ENCODE results near the gene CST3.

Gene CST3

DNA sequence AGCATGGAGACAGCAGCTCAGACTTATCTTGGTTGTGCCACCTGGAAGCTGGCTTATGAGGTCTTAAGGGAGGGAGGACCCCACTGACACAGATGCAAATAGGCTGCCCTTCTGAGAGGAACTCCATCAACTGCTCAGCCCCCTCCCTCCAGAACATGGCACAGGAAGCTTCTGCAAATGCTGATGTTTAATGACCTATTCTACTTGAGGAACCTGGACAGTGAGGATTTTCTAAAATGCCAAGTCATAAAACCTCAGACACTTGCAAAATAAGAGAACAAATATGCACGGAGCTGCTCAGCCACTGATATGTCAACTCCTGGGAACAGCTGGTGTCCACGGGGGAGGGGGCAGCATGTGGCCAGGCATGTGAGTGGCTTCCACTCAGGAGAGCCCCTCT is 35.5 kb downstream of the CST3 start:
- Histone ChIP-seq H3K36me3 (ENCODE audit: control insufficient read depth, insufficient read depth, low read length) (no peaks in the 10 kb centered on the region), H3K4me1 (ENCODE audit: control insufficient read depth, insufficient read depth, low read length) (no peaks in the 10 kb centered on the region), H3K4me3 (ENCODE audit: low read length) (no peak overlapping the region), H3K9me3 (ENCODE audit: control insufficient read depth, insufficient read depth, low read length) (no peaks in the 10 kb centered on the region), H3K27me3 (ENCODE audit: control insufficient read depth, insufficient read depth, low read length) (no peaks in the 10 kb centered on the region), H3K27ac (ENCODE audit: low read length) (no peak overlapping the region)
- WGBS (ENCODE audit: insufficient coverage, insufficient read length) = no CpG with 5 or more reads among the region's 2 CpGs
- DNase-seq (ENCODE audit: low read depth, low spot score) = no peak

DNA sequence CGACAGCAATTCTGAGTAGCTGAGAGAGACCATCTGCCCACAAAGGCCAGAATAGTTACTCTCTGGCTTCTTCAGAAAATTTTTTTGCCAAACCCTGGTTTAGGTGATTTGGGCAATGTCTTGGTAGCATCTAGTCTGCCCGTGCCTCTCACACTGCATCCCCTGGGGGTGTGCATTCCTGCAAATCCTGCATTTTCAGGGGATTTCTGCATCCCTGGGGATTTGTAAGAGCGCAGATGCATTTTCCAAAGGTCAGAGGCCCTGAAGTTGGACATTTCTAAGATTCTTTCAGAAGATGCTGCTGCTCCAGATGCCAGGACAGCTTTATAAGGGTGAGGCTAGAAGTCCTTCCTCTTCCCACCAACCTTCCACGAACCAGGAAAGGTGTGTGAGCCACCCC is 36.0 kb downstream of the CST3 start:
- H3K4me1 ChIP-seq (ENCODE audit: control insufficient read depth, insufficient read depth, low read length) = no peaks in the 10 kb centered on the region
- H3K9me3 ChIP-seq (ENCODE audit: control insufficient read depth, insufficient read depth, low read length) = no peaks in the 10 kb centered on the region
- no peaks in the 10 kb centered on the region for H3K36me3 ChIP-seq (ENCODE audit: control insufficient read depth, insufficient read depth, low read length)
- H3K27ac ChIP-seq (ENCODE audit: low read length) = no peak overlapping the region
- WGBS (ENCODE audit: insufficient coverage, insufficient read length) = no CpG with 5 or more reads among the region's 4 CpGs
- H3K4me3 ChIP-seq (ENCODE audit: low read length) = no peak overlapping the region
- no peaks in the 10 kb centered on the region for H3K27me3 ChIP-seq (ENCODE audit: control insufficient read depth, insufficient read depth, low read length)
- no peak for DNase-seq (ENCODE audit: low read depth, low spot score)

DNA sequence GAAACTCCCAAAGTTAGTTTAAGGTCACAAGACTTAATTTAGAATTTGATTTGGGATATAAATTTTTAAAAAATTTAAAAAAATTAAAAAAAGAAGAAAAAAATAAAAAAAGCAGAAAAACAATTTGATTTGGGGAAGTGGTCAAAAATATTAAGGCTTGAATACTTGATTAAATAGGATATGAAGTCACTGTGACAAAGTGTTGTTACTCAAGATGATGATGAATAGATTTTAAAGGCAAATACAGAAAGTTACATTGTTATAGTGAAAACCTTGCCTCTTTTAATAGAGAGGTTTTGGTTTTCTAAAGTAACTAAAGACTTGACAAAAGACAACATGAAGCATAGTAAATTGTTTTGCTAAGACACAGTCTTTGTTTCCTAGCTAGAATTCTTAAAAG is 39.3 kb downstream of the CST3 start:
- no peak for DNase-seq (ENCODE audit: low read depth, low spot score)
- no peaks in the 10 kb centered on the region for H3K36me3 ChIP-seq (ENCODE audit: control insufficient read depth, insufficient read depth, low read length)
- no peak overlapping the region for H3K27ac ChIP-seq (ENCODE audit: low read length)

DNA sequence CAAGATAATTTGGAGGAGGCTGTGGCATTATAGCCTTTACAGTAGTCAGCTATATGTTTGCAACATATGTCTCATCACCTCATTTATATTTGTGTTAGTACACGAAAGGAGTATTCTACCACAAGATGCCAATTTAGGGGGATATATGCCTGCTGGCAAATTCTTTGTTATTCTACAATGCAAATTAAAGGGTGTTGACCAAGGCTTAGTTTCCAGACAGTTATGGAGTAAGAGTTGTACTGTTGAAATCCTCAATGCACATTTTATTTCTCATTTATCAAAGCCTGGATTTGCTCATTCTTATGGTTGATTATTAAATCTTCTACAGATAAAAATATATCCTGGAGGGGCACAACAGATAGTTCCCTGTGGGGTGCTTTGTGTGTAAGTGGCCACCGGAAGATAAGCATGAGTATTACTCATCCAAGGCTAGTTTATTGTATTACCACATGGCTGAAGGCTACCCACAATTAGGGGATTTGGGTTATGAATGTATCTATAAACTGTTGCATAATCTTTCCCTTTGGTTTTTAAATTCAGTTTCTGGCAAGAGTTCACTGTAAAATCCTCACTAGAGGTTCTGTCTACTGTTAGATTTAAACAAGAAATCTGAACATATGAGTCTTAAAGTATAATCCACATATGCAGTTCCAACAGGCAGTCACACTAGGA is 41.0 kb downstream of the CST3 start:
- Histone ChIP-seq H3K9me3 (ENCODE audit: control insufficient read depth, insufficient read depth, low read length) (no peaks in the 10 kb centered on the region), H3K27ac (ENCODE audit: low read length) (no peak overlapping the region), H3K36me3 (ENCODE audit: control insufficient read depth, insufficient read depth, low read length) (no peaks in the 10 kb centered on the region), H3K4me3 (ENCODE audit: low read length) (no peak overlapping the region), H3K27me3 (ENCODE audit: control insufficient read depth, insufficient read depth, low read length) (no peaks in the 10 kb centered on the region), H3K4me1 (ENCODE audit: control insufficient read depth, insufficient read depth, low read length) (no peaks in the 10 kb centered on the region)
- WGBS (ENCODE audit: insufficient coverage, insufficient read length) = no CpG with 5 or more reads among the region's 2 CpGs
- DNase-seq (ENCODE audit: low read depth, low spot score) = no peak

More for the DNA sequence above, 39.3 kb downstream of the CST3 start:
- H3K27me3 ChIP-seq (ENCODE audit: control insufficient read depth, insufficient read depth, low read length) = no peaks in the 10 kb centered on the region
- H3K4me1 ChIP-seq (ENCODE audit: control insufficient read depth, insufficient read depth, low read length) = no peaks in the 10 kb centered on the region
- no peak overlapping the region for H3K4me3 ChIP-seq (ENCODE audit: low read length)
- H3K9me3 ChIP-seq (ENCODE audit: control insufficient read depth, insufficient read depth, low read length) = no peaks in the 10 kb centered on the region

DNA sequence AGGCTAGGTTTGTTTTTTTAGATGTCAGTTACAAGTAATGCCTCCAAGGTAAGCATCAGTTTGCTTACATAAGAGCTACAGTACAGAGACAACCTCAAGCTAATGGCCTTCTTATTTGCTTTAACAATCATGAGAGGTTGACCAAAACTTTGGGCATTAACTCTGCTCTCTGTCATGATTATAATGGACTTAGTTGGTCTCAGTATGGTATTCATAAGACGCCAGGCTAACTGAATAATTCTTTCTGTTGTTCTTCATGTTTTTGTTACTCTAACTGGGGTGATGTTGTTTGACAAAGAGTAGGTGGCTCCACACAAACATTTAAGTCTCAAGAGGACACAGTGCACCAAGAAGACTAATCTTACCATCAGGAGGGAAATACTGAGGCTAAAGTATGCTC is 41.8 kb downstream of the CST3 start:
- Histone ChIP-seq H3K27me3 (ENCODE audit: control insufficient read depth, insufficient read depth, low read length) (no peaks in the 10 kb centered on the region), H3K27ac (ENCODE audit: low read length) (no peak overlapping the region), H3K4me1 (ENCODE audit: control insufficient read depth, insufficient read depth, low read length) (no peaks in the 10 kb centered on the region), H3K9me3 (ENCODE audit: control insufficient read depth, insufficient read depth, low read length) (no peaks in the 10 kb centered on the region), H3K36me3 (ENCODE audit: control insufficient read depth, insufficient read depth, low read length) (no peaks in the 10 kb centered on the region), H3K4me3 (ENCODE audit: low read length) (no peak overlapping the region)
- no peak for DNase-seq (ENCODE audit: low read depth, low spot score)
- no CpG with 5 or more reads among the region's 1 CpG for WGBS (ENCODE audit: insufficient coverage, insufficient read length)

DNA sequence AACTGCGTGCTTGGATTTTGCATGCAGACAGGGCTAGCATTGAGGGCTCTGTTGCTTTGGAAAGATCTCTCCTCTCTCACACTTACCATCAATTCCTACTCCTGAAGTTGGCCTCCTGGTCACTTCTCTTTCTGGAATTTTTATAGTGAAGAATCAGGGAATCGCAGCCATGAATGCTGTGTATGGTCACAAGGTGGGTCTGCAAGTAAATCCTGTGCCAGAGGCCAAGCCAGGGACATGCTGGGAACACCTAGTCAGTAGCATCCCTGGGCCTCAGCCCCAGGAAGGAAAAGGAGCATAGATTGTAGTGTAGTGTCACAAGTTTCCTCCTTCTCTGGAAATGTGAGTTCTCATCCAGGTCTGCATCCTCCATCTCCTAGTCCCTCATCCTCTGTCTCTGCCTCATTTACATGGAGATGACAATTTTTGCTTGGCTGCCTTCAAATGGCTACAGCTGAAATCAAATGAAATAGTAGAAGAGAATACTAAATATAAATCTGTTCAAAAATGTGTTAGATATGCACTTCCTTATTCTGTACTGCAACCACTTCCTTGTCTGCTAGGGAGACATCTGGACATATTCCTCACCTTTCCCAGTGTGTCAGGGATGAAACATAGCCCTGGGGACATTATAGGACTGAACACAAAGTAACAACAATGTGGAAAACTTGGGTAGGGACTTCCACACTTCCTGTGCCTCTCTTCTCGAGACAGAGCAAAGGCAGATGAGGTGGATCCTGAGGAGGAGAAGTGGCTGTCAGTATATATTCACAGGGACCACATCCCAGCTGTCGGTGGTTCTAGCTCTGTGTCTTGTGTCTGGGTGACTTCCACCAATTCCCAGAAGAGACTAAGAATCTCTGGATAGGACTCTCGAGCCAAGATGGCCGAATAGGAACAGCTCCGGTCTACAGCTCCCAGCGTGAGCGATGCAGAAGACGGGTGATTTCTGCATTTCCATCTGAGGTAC is 49.0 kb downstream of the CST3 start:
- Histone ChIP-seq H3K4me1 (ENCODE audit: control insufficient read depth, insufficient read depth, low read length) (peaks cover 1% of the 10 kb centered on the region; the same call in 1 of the 2 replicates), H3K36me3 (ENCODE audit: control insufficient read depth, insufficient read depth, low read length) (no peaks in the 10 kb centered on the region), H3K27me3 (ENCODE audit: control insufficient read depth, insufficient read depth, low read length) (no peaks in the 10 kb centered on the region), H3K27ac (ENCODE audit: low read length) (no peak overlapping the region), H3K9me3 (ENCODE audit: control insufficient read depth, insufficient read depth, low read length) (no peaks in the 10 kb centered on the region), H3K4me3 (ENCODE audit: low read length) (no peak overlapping the region)
- no CpG with 5 or more reads among the region's 10 CpGs for WGBS (ENCODE audit: insufficient coverage, insufficient read length)
- DNase-seq (ENCODE audit: low read depth, low spot score) = no peak

DNA sequence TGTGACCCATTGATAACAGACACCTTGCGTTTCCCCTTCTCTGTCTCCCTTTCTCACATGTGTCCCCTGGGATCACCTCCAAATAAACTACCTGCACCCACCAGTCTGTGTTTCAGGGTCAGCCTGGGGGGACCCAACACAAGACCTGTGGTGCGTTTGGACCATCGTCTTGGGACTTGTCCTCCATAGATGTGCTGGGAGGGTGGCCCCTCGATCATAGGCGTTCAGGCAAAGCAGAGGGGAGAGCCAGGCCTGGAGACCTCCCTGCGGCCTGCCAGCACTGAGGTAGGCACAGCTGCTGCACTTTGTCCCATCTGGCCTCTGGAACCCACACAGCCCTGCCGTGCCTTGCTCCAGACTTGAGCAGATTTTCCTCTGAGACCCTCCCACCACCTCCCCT is 50.1 kb downstream of the CST3 start:
- Histone ChIP-seq H3K36me3 (ENCODE audit: control insufficient read depth, insufficient read depth, low read length) (no peaks in the 10 kb centered on the region), H3K4me3 (ENCODE audit: low read length) (no peak overlapping the region), H3K4me1 (ENCODE audit: control insufficient read depth, insufficient read depth, low read length) (peaks cover 1% of the 10 kb centered on the region; the same call in 1 of the 2 replicates), H3K27me3 (ENCODE audit: control insufficient read depth, insufficient read depth, low read length) (no peaks in the 10 kb centered on the region), H3K27ac (ENCODE audit: low read length) (no peak overlapping the region), H3K9me3 (ENCODE audit: control insufficient read depth, insufficient read depth, low read length) (no peaks in the 10 kb centered on the region)
- no CpG with 5 or more reads among the region's 7 CpGs for WGBS (ENCODE audit: insufficient coverage, insufficient read length)
- DNase-seq (ENCODE audit: low read depth, low spot score) = no peak

DNA sequence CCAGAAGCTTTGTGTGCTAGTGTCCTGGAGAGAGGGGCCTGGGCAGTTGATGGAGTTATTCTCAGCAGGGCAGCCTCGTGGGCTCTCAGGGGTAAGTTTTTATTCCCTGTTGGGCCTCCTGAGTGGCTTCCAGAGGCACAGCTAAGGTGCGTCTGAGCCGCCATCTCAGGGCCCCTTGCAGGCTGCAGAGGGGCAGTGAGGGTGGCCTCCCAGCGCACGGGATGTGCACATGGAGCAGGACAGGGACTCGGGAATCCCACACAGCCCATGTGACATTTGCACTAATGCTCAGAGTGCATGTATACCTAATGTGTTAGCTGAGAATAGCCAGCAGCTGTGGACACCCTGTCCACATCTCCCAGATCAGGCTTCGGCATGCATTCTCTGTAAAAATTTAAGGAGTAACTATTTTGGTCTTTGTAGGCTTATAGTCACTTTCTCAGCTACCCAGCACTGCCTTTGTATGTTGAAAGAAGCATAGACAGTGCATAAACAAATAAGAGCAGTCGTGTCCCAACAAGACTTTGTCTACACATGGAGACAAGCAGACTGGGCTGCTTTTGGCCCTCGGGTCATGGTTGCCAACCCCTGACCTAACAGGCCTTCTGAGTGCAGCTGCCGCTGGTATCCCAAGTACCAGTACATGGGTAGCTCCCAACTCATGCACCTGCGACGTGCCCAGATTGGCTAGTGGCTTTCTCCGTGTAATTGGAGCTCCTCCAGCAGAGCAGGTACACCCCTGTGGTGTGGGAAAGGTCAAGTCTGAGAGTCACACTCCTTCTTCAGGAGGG is 50.8 kb downstream of the CST3 start:
- no peak for DNase-seq (ENCODE audit: low read depth, low spot score)
- no peaks in the 10 kb centered on the region for H3K9me3 ChIP-seq (ENCODE audit: control insufficient read depth, insufficient read depth, low read length)
- WGBS (ENCODE audit: insufficient coverage, insufficient read length) = no CpG with 5 or more reads among the region's 13 CpGs
- H3K27me3 ChIP-seq (ENCODE audit: control insufficient read depth, insufficient read depth, low read length) = no peaks in the 10 kb centered on the region
- no peak overlapping the region for H3K4me3 ChIP-seq (ENCODE audit: low read length)
- peaks cover 1% of the 10 kb centered on the region; the same call in 1 of the 2 replicates for H3K4me1 ChIP-seq (ENCODE audit: control insufficient read depth, insufficient read depth, low read length)
- no peak overlapping the region for H3K27ac ChIP-seq (ENCODE audit: low read length)
- H3K36me3 ChIP-seq (ENCODE audit: control insufficient read depth, insufficient read depth, low read length) = no peaks in the 10 kb centered on the region

DNA sequence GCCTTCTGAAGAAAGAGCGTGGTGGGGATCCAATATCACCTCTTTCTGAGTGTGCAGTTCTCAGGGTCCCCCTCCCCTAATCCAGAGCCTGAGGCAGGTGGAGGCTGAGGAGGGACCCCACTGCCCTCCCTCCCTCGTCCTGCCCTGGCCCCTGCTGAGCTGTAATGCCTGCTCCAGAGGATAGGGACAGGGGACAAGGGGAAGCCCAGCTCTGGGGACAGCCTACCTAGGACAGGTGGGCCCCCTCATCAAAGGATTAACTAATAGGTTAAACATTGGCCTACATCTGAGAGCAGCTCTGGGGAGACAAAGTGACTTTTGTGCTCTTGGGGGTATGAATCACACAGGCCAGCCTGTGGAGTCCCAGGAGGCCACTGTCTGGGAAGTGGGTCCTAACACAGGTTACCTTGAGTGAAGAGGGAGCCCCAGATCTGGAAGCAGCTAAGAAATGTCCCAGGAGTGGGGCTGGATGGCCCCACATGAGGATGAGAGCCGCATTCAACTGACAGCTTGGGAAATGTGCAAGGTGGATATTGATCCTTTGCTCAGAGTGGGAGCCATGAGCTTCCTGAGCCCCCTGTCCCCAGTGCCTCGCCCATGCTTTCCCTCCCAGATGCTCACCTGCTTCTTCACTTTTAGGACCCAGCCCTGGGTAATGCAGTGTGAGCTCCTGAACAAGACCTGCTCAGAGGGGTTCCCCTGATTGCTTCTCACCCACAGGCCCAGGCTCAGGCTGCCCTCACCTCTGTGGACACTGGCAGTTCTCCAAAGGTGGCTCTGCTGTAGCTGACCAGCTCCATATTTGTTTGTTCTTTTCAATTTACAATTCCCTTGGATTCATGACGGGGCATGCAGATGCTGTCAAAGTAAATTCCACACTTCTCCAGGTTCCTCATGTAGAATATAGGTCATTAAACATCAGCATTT is 51.7 kb downstream of the CST3 start:
- peaks cover 1% of the 10 kb centered on the region; the same call in 1 of the 2 replicates for H3K4me1 ChIP-seq (ENCODE audit: control insufficient read depth, insufficient read depth, low read length)
- no peak for DNase-seq (ENCODE audit: low read depth, low spot score)
- H3K9me3 ChIP-seq (ENCODE audit: control insufficient read depth, insufficient read depth, low read length) = no peaks in the 10 kb centered on the region
- H3K27ac ChIP-seq (ENCODE audit: low read length) = no peak overlapping the region
- no peaks in the 10 kb centered on the region for H3K27me3 ChIP-seq (ENCODE audit: control insufficient read depth, insufficient read depth, low read length)
- no peaks in the 10 kb centered on the region for H3K36me3 ChIP-seq (ENCODE audit: control insufficient read depth, insufficient read depth, low read length)
- WGBS (ENCODE audit: insufficient coverage, insufficient read length) = no CpG with 5 or more reads among the region's 5 CpGs
- no peak overlapping the region for H3K4me3 ChIP-seq (ENCODE audit: low read length)
